A549 (cell line): ENCODE results near the gene USH1C.

Experiments
- CTCF ChIP-seq: fragments of >200 bp; sonication (Bioruptor Twin); formaldehyde crosslinking; IDR thresholded peaks from 3 replicates; pipeline ENCODE4 v1.5.1; 2016
- MAZ ChIP-seq: fragments of 150-350 bp; IDR thresholded peaks from 2 replicates; pipeline ENCODE4 v1.6.1; 2014; ENCODE audit warnings: antibody characterized with exemption, low read depth, low read length, borderline replicate concordance
- MYC ChIP-seq: IDR thresholded peaks from 2 replicates; pipeline ENCODE4 v1.6.1; 2012; ENCODE audit warnings: mild to moderate bottlenecking, inconsistent platforms, low read length, improper control_type of control experiment, borderline replicate concordance
- NFE2L2 ChIP-seq: fragments of 150-350 bp; conservative IDR thresholded peaks from 2 replicates; pipeline ENCODE4 v1.6.1; 2014; ENCODE audit warnings: low read length
- PBX3 ChIP-seq: IDR thresholded peaks from 2 replicates; pipeline ENCODE4 v1.6.1; 2012
- PHF8 ChIP-seq: fragments of 200-600 bp; sonication (generic); IDR thresholded peaks from 2 replicates; pipeline ENCODE4 v1.6.1; 2016; ENCODE audit warnings: low read depth, mild to moderate bottlenecking, antibody characterized with exemption, moderate library complexity, borderline replicate concordance
- POLR2A ChIP-seq: IDR thresholded peaks from 2 replicates; pipeline ENCODE4 v1.6.1; 2012; ENCODE audit warnings: mild to moderate bottlenecking, low read length
- POLR2AphosphoS2 ChIP-seq: conservative IDR thresholded peaks from 2 replicates; pipeline ENCODE4 v1.6.1; 2012; ENCODE audit warnings: low read length, improper control_type of control experiment, inconsistent platforms
- RCOR1 ChIP-seq: fragments of 150-350 bp; IDR thresholded peaks from 2 replicates; pipeline ENCODE4 v1.6.1; 2014; ENCODE audit warnings: antibody characterized with exemption, low read length, low read depth
- REST ChIP-seq: fragments of 200-600 bp; sonication (generic); IDR thresholded peaks from 2 replicates; pipeline ENCODE4 v1.6.1; 2016; ENCODE audit warnings: antibody characterized with exemption, mild to moderate bottlenecking, moderate library complexity
- USF2 ChIP-seq: fragments of 450-650 bp; IDR thresholded peaks from 2 replicates; pipeline ENCODE4 v1.6.1; 2014; ENCODE audit warnings: antibody characterized with exemption

GRCh38 chr11:17552392-17553248, 8.4 kb upstream of the USH1C start:
- no peak for TF ChIP-seq MYC
- TF ChIP-seq CTCF: no peak
- no peak for TF ChIP-seq PHF8
- TF ChIP-seq POLR2AphosphoS2: no peak
- no peak for TF ChIP-seq POLR2A
- TF ChIP-seq MAZ: no peak
- TF ChIP-seq PBX3: no peak
- TF ChIP-seq RCOR1: no peak
- no peak for TF ChIP-seq NFE2L2
- no peak for TF ChIP-seq REST
- no peak for TF ChIP-seq USF2
